ENCODE data around the gene CDH22.

The CDH22 gene

GRCh38 chr20:46212252-46212651 is 96.0 kb downstream of the CDH22 start:
- no peak for DNase-seq

- DNase-seq: no peak
Measured at GRCh38 chr20:46211331-46211722, 97.0 kb downstream of the CDH22 start.

- DNase-seq: no peak
Measured at GRCh38 chr20:46210672-46211330, 97.5 kb downstream of the CDH22 start.

GRCh38 chr20:46209930-46210671 is 98.2 kb downstream of the CDH22 start:
- no peak for DNase-seq

- no peak for DNase-seq
Measured at GRCh38 chr20:46207793-46208192, 100.5 kb downstream of the CDH22 start.

GRCh38 chr20:46206992-46207549 is 101.2 kb downstream of the CDH22 start:
- no peak for DNase-seq

GRCh38 chr20:46206025-46206424 is 102.3 kb downstream of the CDH22 start:
- DNase-seq: no peak

GRCh38 chr20:46205349-46205748 is 102.9 kb downstream of the CDH22 start:
- DNase-seq: no peak

- no peak for DNase-seq
Measured at GRCh38 chr20:46204594-46205186, 103.6 kb downstream of the CDH22 start.

- no peak for DNase-seq
Measured at GRCh38 chr20:46203510-46203837, 104.8 kb downstream of the CDH22 start.

- DNase-seq: no peak
Measured at GRCh38 chr20:46202766-46203509, 105.4 kb downstream of the CDH22 start.

GRCh38 chr20:46200582-46201570 is 107.4 kb downstream of the CDH22 start:
- DNase-seq: no peak

- DNase-seq: no peak
Measured at GRCh38 chr20:46199198-46199597, 109.1 kb downstream of the CDH22 start.

- no peak for DNase-seq
Measured at GRCh38 chr20:46196990-46197389, 111.3 kb downstream of the CDH22 start.

- no peak for DNase-seq
Measured at GRCh38 chr20:46195264-46196036, 112.8 kb downstream of the CDH22 start.

GRCh38 chr20:46194409-46194808 is 113.9 kb downstream of the CDH22 start:
- no peak for DNase-seq

- DNase-seq: no peak
Measured at GRCh38 chr20:46192376-46192944, 115.8 kb downstream of the CDH22 start.

GRCh38 chr20:46191611-46192010 is 116.7 kb downstream of the CDH22 start:
- no peak for DNase-seq

GRCh38 chr20:46191168-46191540 is 117.1 kb downstream of the CDH22 start:
- no peak for DNase-seq

- no peak for DNase-seq
Measured at GRCh38 chr20:46190478-46191167, 117.7 kb downstream of the CDH22 start.

All from NK-92 treated with Interleukin-12 subunit alpha and Interleukin-12 subunit beta, amount 100 ng/mL, for 24 hours (cell line).